GM23338 (cell line): Measurements from ENCODE around the gene PDIA6. TPM values are rescaled to one million over a fixed set of nuclear protein-coding genes. Genes with fewer than 3 reads are reported as not detected.

ENCODE experiments used
- ATAC-seq: fragments of 200-7000 bp; cut with Tn5 transposase; 3 replicates; pipeline ENCODE4 v1.9.1; 2020
- DNase-seq: peaks from one replicate; pipeline ENCODE4 v3.0.0-alpha.2; 2015; ENCODE audit warnings: low spot score
- H2AFZ ChIP-seq: fragments of 200-600 bp; sonication (generic); 2 replicates; pipeline ENCODE4 v1.8.0; 2016; ENCODE audit warnings: antibody characterized with exemption, mild to moderate bottlenecking, moderate library complexity
- H3F3A ChIP-seq: fragments of 200-600 bp; sonication (generic); replicated peaks from 2 replicates; pipeline ENCODE4 v1.8.0; 2017; ENCODE audit warnings: antibody characterized with exemption, mixed run types, low read depth
- H3K27ac ChIP-seq: fragments of 200-600 bp; sonication (generic); 2 replicates; pipeline ENCODE4 v1.6.1; 2016; ENCODE audit warnings: low read depth
- H3K27me3 ChIP-seq: fragments of 200-600 bp; sonication (generic); 2 replicates; pipeline ENCODE4 v1.8.0; 2016; ENCODE audit warnings: mild to moderate bottlenecking, mixed run types, moderate library complexity; ENCODE audit not compliant: insufficient read depth
- H3K36me3 ChIP-seq: fragments of 200-600 bp; sonication (generic); 2 replicates; pipeline ENCODE4 v1.8.0; 2016; ENCODE audit warnings: mild to moderate bottlenecking; ENCODE audit not compliant: insufficient read depth
- H3K4me1 ChIP-seq: fragments of 200-600 bp; sonication (generic); 2 replicates; pipeline ENCODE4 v1.8.0; 2016; ENCODE audit warnings: mild to moderate bottlenecking, moderate library complexity; ENCODE audit not compliant: insufficient read depth
- H3K4me2 ChIP-seq: fragments of 200-600 bp; sonication (generic); 2 replicates; pipeline ENCODE4 v1.7.1; 2017; ENCODE audit warnings: mixed run types
- H3K4me3 ChIP-seq: fragments of 200-600 bp; sonication (generic); 2 replicates; pipeline ENCODE4 v1.6.1; 2016; ENCODE audit warnings: mixed run types
- H3K79me2 ChIP-seq: fragments of 200-600 bp; sonication (generic); replicated peaks from 2 replicates; pipeline ENCODE4 v1.8.0; 2017; ENCODE audit warnings: mild to moderate bottlenecking; ENCODE audit not compliant: insufficient read depth
- H3K9me2 ChIP-seq: fragments of 200-600 bp; sonication (generic); 2 replicates; pipeline ENCODE4 v1.8.0; 2017; ENCODE audit not compliant: insufficient read depth
- H4K20me1 ChIP-seq: fragments of 200-600 bp; sonication (generic); replicated peaks from 2 replicates; pipeline ENCODE4 v1.8.0; 2017; ENCODE audit warnings: mild to moderate bottlenecking; ENCODE audit not compliant: insufficient read depth
- H3K27ac Mint-ChIP-seq: 2 replicates; pipeline ENCODE4 v1.8.0; 2020; ENCODE audit warnings: inconsistent platforms, mild to moderate bottlenecking, moderate library complexity, mixed read lengths
- H3K27me3 Mint-ChIP-seq: 3 replicates; pipeline ENCODE4 v1.8.0; 2022; ENCODE audit warnings: low read depth, mild to moderate bottlenecking, moderate library complexity, mixed read lengths, inconsistent platforms; ENCODE audit not compliant: insufficient read depth, poor library complexity
- H3K36me3 Mint-ChIP-seq: 3 replicates; pipeline ENCODE4 v1.8.0; 2021; ENCODE audit warnings: low read depth, mild to moderate bottlenecking, inconsistent platforms, moderate library complexity, mixed read lengths
- H3K4me1 Mint-ChIP-seq: 3 replicates; pipeline ENCODE4 v1.8.0; 2020; ENCODE audit warnings: mild to moderate bottlenecking, inconsistent platforms, mixed read lengths
- H3K4me3 Mint-ChIP-seq: 3 replicates; pipeline ENCODE4 v1.8.0; 2021; ENCODE audit warnings: moderate library complexity, mild to moderate bottlenecking, inconsistent platforms, mixed read lengths
- H3K9me3 Mint-ChIP-seq: 3 replicates; pipeline ENCODE4 v1.8.0; 2020; ENCODE audit warnings: moderate library complexity, mild to moderate bottlenecking, inconsistent platforms, mixed read lengths
- JUNB ChIP-seq: IDR thresholded peaks from one replicate; pipeline ENCODE4 v1.6.1; 2016; ENCODE audit warnings: antibody characterized with exemption; ENCODE audit not compliant: unreplicated experiment
- NANOG ChIP-seq: IDR thresholded peaks from 2 replicates; pipeline ENCODE4 v1.6.1; 2016; ENCODE audit warnings: antibody characterized with exemption, borderline replicate concordance
- POLR2AphosphoS5 ChIP-seq: IDR thresholded peaks from 2 replicates; pipeline ENCODE4 v1.6.1; 2016; ENCODE audit warnings: antibody characterized with exemption, low read depth
- polyA plus RNA-seq: library from polyadenylated mRNA; unstranded; fragments of >200 nt; fragmentation: Nextera tagmentation; extraction: Ambion mirVana; gene quantifications from 2 replicates; pipeline ENCODE4 v1.2.1, GENCODE V29; 2016
- total RNA-seq: library from RNA; depleted of rRNA; stranded (reverse); fragments of >200 nt; shearing (Covaris generic); gene quantifications from 2 replicates; pipeline ENCODE4 v1.2.3, GENCODE V29; 2014
- TF ChIP-seq, protein P1 (sequence below): IDR thresholded peaks from 2 replicates; pipeline ENCODE4 v1.6.1; 2016; ENCODE audit warnings: antibody characterized with exemption
- TF ChIP-seq, protein P2 (sequence below): fragments of 250-450 bp; sonication (Bioruptor Pico); IDR thresholded peaks from 2 replicates; pipeline ENCODE4 v1.5.0; 2020; ENCODE audit warnings: mild to moderate bottlenecking, moderate library complexity

Gene PDIA6
- total and polyA plus RNA-seq, 2 experiments from 2014 or later, result 331 to 382 TPM

GRCh38 chr2:10773821-10774341 is 38.7 kb downstream of the PDIA6 start:
- H2AFZ ChIP-seq, result no peak overlapping the region

GRCh38 chr2:10772868-10773215 is 39.7 kb downstream of the PDIA6 start:
- Histone ChIP-seq H3K9me2 (no peaks in the 10 kb centered on the region), H3K4me1 (peaks cover 5% of the 10 kb centered on the region; the same call in 1 of the 2 replicates), H4K20me1 (no peaks in the 10 kb centered on the region), H3K27me3 (no peaks in the 10 kb centered on the region), H3K79me2 (no peaks in the 10 kb centered on the region), H2AFZ (no peak overlapping the region), H3F3A (0 out of 2 replicates have a peak, but pooled peaks cover 4% of the 10 kb centered on the region), H3K36me3 (no peaks in the 10 kb centered on the region), H3K4me2 (no peak overlapping the region), H3K4me3 (no peak overlapping the region), H3K27ac (no peak overlapping the region)
- Mint-ChIP-seq H3K9me3 (no peaks in the 10 kb centered on the region), H3K4me1 (peaks cover 4% of the 10 kb centered on the region; the same call in 2 of the 3 replicates), H3K27ac (no peak overlapping the region), H3K27me3 (peaks cover 18% of the 10 kb centered on the region), H3K36me3 (no peaks in the 10 kb centered on the region; the same call in 2 of the 3 replicates), H3K4me3 (no peak overlapping the region)
- TF ChIP-seq POLR2AphosphoS5, result no peak
- ATAC-seq, result no peak
- DNase-seq, result no peak

More at GRCh38 chr2:10773821-10774341, 38.7 kb downstream of the PDIA6 start:
- no peak overlapping the region for H3K27ac ChIP-seq
- H3K4me1 Mint-ChIP-seq, result peaks cover 4% of the 10 kb centered on the region; the same call in 2 of the 3 replicates
- H3K79me2 ChIP-seq, result no peaks in the 10 kb centered on the region
- H3K36me3 Mint-ChIP-seq, result peaks cover 3% of the 10 kb centered on the region; the same call in 1 of the 3 replicates
- H3K4me2 ChIP-seq, result no peak overlapping the region
- H3K4me1 ChIP-seq, result peaks cover 5% of the 10 kb centered on the region; the same call in 1 of the 2 replicates
- DNase-seq (no peak), ATAC-seq (no peak)
- peaks cover 16% of the 10 kb centered on the region for H3K27me3 Mint-ChIP-seq
- no peaks in the 10 kb centered on the region for H3K36me3 ChIP-seq
- 0 out of 2 replicates have a peak, but pooled peaks cover 4% of the 10 kb centered on the region for H3F3A ChIP-seq
- no peak overlapping the region for H3K4me3 Mint-ChIP-seq
- H3K4me3 ChIP-seq, result no peak overlapping the region
- no peaks in the 10 kb centered on the region for H3K9me2 ChIP-seq
- no peaks in the 10 kb centered on the region for H3K27me3 ChIP-seq
- H3K9me3 Mint-ChIP-seq, result no peaks in the 10 kb centered on the region
- no peaks in the 10 kb centered on the region for H4K20me1 ChIP-seq
- no peak for TF ChIP-seq JUNB
- TF ChIP-seq, protein P1, sequence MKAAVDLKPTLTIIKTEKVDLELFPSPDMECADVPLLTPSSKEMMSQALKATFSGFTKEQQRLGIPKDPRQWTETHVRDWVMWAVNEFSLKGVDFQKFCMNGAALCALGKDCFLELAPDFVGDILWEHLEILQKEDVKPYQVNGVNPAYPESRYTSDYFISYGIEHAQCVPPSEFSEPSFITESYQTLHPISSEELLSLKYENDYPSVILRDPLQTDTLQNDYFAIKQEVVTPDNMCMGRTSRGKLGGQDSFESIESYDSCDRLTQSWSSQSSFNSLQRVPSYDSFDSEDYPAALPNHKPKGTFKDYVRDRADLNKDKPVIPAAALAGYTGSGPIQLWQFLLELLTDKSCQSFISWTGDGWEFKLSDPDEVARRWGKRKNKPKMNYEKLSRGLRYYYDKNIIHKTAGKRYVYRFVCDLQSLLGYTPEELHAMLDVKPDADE, result no peak
- H3K27ac Mint-ChIP-seq, result no peak overlapping the region

GRCh38 chr2:10772201-10772867 is 40.3 kb downstream of the PDIA6 start:
- H3K27me3 Mint-ChIP-seq, result peaks cover 16% of the 10 kb centered on the region
- H3K36me3 ChIP-seq, result no peaks in the 10 kb centered on the region
- no peak for ATAC-seq
- H3K79me2 ChIP-seq, result no peaks in the 10 kb centered on the region
- no peaks in the 10 kb centered on the region for H3K27me3 ChIP-seq
- no peaks in the 10 kb centered on the region for H3K9me2 ChIP-seq
- H3K4me1 ChIP-seq, result peaks cover 5% of the 10 kb centered on the region; the same call in 1 of the 2 replicates
- no peak overlapping the region for H3K27ac ChIP-seq
- H3K27ac Mint-ChIP-seq, result no peak overlapping the region
- H3K4me3 Mint-ChIP-seq, result no peak overlapping the region
- no peak for DNase-seq
- no peak overlapping the region for H2AFZ ChIP-seq
- H4K20me1 ChIP-seq, result no peaks in the 10 kb centered on the region
- TF ChIP-seq NANOG, result no peak
- TF ChIP-seq, protein P2, sequence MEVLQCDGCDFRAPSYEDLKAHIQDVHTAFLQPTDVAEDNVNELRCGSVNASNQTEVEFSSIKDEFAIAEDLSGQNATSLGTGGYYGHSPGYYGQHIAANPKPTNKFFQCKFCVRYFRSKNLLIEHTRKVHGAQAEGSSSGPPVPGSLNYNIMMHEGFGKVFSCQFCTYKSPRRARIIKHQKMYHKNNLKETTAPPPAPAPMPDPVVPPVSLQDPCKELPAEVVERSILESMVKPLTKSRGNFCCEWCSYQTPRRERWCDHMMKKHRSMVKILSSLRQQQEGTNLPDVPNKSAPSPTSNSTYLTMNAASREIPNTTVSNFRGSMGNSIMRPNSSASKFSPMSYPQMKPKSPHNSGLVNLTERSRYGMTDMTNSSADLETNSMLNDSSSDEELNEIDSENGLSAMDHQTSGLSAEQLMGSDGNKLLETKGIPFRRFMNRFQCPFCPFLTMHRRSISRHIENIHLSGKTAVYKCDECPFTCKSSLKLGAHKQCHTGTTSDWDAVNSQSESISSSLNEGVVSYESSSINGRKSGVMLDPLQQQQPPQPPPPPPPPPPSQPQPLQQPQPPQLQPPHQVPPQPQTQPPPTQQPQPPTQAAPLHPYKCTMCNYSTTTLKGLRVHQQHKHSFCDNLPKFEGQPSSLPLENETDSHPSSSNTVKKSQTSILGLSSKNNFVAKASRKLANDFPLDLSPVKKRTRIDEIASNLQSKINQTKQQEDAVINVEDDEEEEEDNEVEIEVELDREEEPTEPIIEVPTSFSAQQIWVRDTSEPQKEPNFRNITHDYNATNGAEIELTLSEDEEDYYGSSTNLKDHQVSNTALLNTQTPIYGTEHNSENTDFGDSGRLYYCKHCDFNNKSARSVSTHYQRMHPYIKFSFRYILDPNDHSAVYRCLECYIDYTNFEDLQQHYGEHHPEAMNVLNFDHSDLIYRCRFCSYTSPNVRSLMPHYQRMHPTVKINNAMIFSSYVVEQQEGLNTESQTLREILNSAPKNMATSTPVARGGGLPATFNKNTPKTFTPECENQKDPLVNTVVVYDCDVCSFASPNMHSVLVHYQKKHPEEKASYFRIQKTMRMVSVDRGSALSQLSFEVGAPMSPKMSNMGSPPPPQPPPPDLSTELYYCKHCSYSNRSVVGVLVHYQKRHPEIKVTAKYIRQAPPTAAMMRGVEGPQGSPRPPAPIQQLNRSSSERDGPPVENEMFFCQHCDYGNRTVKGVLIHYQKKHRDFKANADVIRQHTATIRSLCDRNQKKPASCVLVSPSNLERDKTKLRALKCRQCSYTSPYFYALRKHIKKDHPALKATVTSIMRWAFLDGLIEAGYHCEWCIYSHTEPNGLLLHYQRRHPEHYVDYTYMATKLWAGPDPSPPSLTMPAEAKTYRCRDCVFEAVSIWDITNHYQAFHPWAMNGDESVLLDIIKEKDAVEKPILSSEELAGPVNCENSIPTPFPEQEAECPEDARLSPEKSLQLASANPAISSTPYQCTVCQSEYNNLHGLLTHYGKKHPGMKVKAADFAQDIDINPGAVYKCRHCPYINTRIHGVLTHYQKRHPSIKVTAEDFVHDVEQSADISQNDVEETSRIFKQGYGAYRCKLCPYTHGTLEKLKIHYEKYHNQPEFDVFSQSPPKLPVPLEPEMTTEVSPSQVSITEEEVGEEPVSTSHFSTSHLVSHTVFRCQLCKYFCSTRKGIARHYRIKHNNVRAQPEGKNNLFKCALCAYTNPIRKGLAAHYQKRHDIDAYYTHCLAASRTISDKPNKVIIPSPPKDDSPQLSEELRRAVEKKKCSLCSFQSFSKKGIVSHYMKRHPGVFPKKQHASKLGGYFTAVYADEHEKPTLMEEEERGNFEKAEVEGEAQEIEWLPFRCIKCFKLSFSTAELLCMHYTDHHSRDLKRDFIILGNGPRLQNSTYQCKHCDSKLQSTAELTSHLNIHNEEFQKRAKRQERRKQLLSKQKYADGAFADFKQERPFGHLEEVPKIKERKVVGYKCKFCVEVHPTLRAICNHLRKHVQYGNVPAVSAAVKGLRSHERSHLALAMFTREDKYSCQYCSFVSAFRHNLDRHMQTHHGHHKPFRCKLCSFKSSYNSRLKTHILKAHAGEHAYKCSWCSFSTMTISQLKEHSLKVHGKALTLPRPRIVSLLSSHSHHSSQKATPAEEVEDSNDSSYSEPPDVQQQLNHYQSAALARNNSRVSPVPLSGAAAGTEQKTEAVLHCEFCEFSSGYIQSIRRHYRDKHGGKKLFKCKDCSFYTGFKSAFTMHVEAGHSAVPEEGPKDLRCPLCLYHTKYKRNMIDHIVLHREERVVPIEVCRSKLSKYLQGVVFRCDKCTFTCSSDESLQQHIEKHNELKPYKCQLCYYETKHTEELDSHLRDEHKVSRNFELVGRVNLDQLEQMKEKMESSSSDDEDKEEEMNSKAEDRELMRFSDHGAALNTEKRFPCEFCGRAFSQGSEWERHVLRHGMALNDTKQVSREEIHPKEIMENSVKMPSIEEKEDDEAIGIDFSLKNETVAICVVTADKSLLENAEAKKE (CRISPR knock-in tag), result no peak
- no peak overlapping the region for H3K4me2 ChIP-seq
- H3K9me3 Mint-ChIP-seq, result no peaks in the 10 kb centered on the region
- peaks cover 4% of the 10 kb centered on the region; the same call in 2 of the 3 replicates for H3K4me1 Mint-ChIP-seq
- no peak overlapping the region for H3K4me3 ChIP-seq
- 0 out of 2 replicates have a peak, but pooled peaks cover 4% of the 10 kb centered on the region for H3F3A ChIP-seq
- H3K36me3 Mint-ChIP-seq, result no peaks in the 10 kb centered on the region; the same call in 2 of the 3 replicates
